HAP-1 (cell line): Measurements from ENCODE around the gene DGKE.

Experiments
- DNase-seq, 2 experiments: peaks; one replicate each; pipeline ENCODE4 v3.0.0-alpha.2; 2016 to 2020; ENCODE audit warnings: low spot score in 2 of 2
- H3K27me3 ChIP-seq: fragments of 250-450 bp; sonication (Bioruptor Pico); 2 replicates; pipeline ENCODE4 v1.5.1; 2020; ENCODE audit warnings: low read depth, mild to moderate bottlenecking, moderate library complexity
- H3K36me3 ChIP-seq: fragments of 250-450 bp; sonication (Bioruptor Pico); replicated peaks from 2 replicates; pipeline ENCODE4 v1.5.1; 2020; ENCODE audit warnings: mild to moderate bottlenecking
- H3K4me1 ChIP-seq: fragments of 250-450 bp; sonication (Bioruptor Pico); 2 replicates; pipeline ENCODE4 v1.5.1; 2020; ENCODE audit warnings: mild to moderate bottlenecking
- H3K4me3 ChIP-seq: fragments of 250-450 bp; sonication (Bioruptor Pico); 2 replicates; pipeline ENCODE4 v1.5.1; 2020; ENCODE audit warnings: mild to moderate bottlenecking, moderate library complexity
- H3K9me3 ChIP-seq: fragments of 250-450 bp; sonication (Bioruptor Pico); 2 replicates; pipeline ENCODE4 v1.5.1; 2020; ENCODE audit warnings: mild to moderate bottlenecking, moderate library complexity
- in situ Hi-C: fragments of 300-500 bp; cut with MboI; formaldehyde crosslinking; loops from 3 replicates; pipeline ENCODE4 v1.14.3; 2020; ENCODE audit warnings: low sequenced_read_pairs, inconsistent platforms, mixed read lengths

Gene DGKE

DNA sequence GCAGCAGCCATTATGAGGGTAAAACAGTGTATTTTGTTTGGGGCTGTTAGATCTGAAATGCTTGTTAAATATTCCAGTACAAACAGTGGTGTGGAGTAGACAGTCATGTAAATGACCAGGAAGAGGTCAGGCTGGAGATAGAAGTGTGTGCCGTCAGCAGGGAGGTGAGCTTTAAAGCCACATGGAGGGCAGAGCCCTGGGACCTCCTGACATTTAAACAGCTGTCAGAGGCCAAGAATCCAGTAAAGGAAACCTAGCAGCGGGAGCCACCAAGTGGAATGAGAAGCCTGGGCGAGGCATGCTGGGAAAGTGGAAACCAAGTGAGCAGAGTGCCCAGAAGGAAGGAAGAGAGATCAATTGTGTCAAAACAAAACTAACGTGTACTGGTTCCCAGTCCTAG lies 27.0 kb upstream of the DGKE start:
- no peak overlapping the region for H3K4me3 ChIP-seq
- H3K4me1 ChIP-seq: no peaks in the 10 kb centered on the region
- in situ Hi-C loops: no loop called here

GRCh38 chr17:56807723-56808122 lies 26.2 kb upstream of the DGKE start:
- Histone ChIP-seq H3K4me1 (no peaks in the 10 kb centered on the region), H3K27me3 (no peaks in the 10 kb centered on the region), H3K4me3 (no peak overlapping the region), H3K36me3 (no peaks in the 10 kb centered on the region), H3K9me3 (no peaks in the 10 kb centered on the region)
- no peak for DNase-seq
- in situ Hi-C loops: no loop called here

More for the DNA sequence above, 27.0 kb upstream of the DGKE start:
- Histone ChIP-seq H3K36me3 (no peaks in the 10 kb centered on the region), H3K9me3 (no peaks in the 10 kb centered on the region), H3K27me3 (no peaks in the 10 kb centered on the region)
- no peak for DNase-seq

GRCh38 chr17:56808503-56808902 lies 25.4 kb upstream of the DGKE start:
- in situ Hi-C loops: no loop called here
- H3K36me3 ChIP-seq: no peaks in the 10 kb centered on the region
- H3K9me3 ChIP-seq: no peaks in the 10 kb centered on the region
- H3K4me3 ChIP-seq: no peak overlapping the region
- DNase-seq: no peak
- H3K4me1 ChIP-seq: no peaks in the 10 kb centered on the region
- H3K27me3 ChIP-seq: no peaks in the 10 kb centered on the region

DNA sequence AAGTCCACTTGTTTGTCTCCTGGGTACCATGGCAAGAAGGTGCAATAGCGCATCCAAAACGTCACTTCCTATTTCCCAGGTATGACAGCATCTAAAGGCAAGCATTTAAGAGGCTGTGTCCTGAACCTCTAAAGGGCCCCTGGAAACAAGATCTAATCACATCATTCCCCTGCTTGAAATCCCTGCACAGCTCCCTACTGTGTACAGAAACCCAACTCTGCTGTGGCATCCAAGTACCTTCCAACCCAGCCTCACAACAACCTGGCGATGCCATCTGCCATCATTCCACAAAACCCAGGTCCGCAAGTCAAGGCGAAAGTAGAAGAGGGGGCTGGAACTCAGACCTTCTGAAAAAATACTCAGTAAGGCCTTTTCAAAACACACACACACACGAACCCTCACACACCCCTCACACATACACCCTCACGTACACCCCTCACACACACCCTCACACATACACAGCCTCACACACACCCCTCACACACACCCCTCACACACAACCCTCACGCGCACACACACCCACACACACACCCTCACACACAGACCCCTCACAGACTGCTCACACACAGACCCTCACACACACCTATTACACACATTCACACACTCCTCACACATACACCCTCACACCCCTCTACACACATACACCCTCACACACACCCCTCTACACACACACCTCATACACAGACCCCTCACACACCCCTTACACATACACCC lies 24.7 kb upstream of the DGKE start:
- no peak for DNase-seq
- Histone ChIP-seq H3K4me3 (no peak overlapping the region), H3K36me3 (no peaks in the 10 kb centered on the region), H3K27me3 (no peaks in the 10 kb centered on the region), H3K9me3 (no peaks in the 10 kb centered on the region), H3K4me1 (no peaks in the 10 kb centered on the region)
- in situ Hi-C loops: no loop called here

DNA sequence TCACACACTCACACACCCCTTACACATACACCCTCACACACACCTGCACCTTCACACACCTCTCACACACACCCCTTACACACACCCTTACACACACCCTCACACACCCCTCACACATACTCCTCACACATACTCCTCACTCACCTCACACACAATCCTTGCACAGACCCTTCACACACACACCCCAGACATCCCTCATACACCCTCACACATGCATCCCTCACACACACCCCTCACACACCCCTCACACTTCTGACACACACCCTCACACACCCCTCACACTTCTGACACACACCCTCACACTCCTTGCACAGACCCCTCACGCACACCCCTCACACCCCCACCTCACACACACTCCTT lies 24.2 kb upstream of the DGKE start:
- no peak for DNase-seq
- in situ Hi-C loops: no loop called here
- Histone ChIP-seq H3K9me3 (no peaks in the 10 kb centered on the region), H3K27me3 (no peaks in the 10 kb centered on the region), H3K4me1 (no peaks in the 10 kb centered on the region), H3K36me3 (no peaks in the 10 kb centered on the region), H3K4me3 (no peak overlapping the region)

DNA sequence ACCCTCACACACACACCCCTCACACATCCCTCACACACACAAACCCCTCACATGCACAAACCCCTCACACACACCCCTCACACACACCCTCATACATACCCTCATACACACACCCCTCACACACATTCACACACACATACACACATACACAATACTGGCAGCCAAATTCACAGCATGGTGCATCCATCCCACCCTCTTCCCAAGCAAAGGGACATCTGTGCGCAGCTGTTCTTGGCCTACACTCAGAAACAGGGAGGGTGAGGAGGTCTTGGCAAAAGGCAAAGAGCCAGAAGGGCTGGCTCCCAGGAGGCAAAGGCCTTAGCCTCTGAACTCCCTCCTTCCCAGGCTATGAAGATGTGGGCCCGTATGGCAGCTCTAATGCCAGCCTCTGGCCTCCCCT lies 23.6 kb upstream of the DGKE start:
- no peak overlapping the region for H3K4me3 ChIP-seq
- no peaks in the 10 kb centered on the region for H3K27me3 ChIP-seq
- H3K9me3 ChIP-seq: no peaks in the 10 kb centered on the region
- no peak for DNase-seq
- no peaks in the 10 kb centered on the region for H3K4me1 ChIP-seq
- no peaks in the 10 kb centered on the region for H3K36me3 ChIP-seq
- in situ Hi-C loops: no loop called here

DNA sequence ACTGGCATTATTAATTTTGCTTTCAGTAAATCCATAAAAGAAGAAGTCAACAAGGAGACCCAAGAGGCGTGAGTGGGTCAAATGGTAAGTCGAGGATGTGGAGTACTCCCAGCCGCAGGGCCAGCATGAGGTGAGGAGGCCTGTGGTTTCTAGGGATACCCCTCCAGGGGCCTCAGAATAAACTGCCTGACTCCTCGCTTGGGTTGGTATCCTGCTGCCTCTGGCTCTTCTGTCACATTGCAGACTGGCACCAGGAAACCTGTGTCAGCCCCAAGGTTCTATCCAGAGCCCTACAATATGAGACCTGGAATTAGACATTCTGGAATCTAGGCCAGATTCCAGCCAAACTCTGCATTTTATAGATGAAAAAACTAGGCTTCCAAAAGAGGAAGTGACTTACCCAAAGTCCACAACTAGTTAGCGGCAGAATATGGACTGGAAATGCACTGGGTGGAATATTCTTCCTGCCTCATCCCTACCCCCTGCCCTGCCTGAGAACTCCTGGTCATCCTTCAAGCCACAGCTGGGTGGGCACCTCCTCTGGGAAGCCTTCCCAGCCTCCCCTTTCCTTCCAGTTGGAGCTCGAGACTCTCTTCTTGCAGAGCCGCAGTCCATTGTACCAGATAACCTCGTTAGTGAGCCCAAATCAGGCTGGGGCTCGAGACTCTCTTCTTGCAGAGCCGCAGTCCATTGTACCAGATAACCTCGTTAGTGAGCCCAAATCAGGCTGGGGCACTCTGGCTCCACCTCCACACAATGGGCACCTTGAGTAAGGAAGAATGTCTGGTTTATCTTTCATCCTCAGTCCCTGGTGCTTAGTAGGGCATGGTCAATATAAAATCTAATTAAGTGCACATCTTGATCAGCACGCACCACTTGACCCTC lies 22.8 kb upstream of the DGKE start:
- DNase-seq: no peak
- H3K36me3 ChIP-seq: no peaks in the 10 kb centered on the region
- no peak overlapping the region for H3K4me3 ChIP-seq
- in situ Hi-C loops: no loop called here
- H3K27me3 ChIP-seq: no peaks in the 10 kb centered on the region
- no peaks in the 10 kb centered on the region for H3K4me1 ChIP-seq
- H3K9me3 ChIP-seq: no peaks in the 10 kb centered on the region

DNA sequence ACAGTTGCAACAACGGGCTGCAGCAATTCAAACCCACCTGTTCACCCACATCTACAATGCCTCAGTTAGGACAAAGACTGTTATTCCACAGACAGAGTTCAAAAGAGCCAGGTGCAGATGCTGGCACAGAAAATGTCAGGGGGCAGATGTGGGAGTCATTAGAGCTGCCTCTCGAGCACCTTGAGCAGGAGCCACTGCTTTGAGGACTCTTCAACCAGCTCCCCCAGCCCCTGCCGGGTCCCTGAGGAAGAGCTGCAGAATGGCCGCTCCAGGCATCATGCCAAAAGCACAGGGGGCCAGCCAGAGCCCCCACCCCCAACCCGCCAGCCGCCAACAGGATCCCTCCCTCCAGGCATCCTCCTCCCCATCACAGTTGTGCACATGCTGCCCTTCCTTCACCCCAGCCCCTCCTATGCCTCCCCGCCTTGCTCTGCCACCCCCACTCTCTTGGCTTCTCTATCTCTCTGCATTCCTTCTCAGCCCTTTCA lies 21.0 kb upstream of the DGKE start:
- DNase-seq: no peak
- H3K36me3 ChIP-seq: no peaks in the 10 kb centered on the region
- H3K27me3 ChIP-seq: no peaks in the 10 kb centered on the region
- no peaks in the 10 kb centered on the region for H3K9me3 ChIP-seq
- no peak overlapping the region for H3K4me3 ChIP-seq
- in situ Hi-C loops: no loop called here
- no peaks in the 10 kb centered on the region for H3K4me1 ChIP-seq

GRCh38 chr17:56815711-56816110 lies 18.2 kb upstream of the DGKE start:
- DNase-seq: no peak

GRCh38 chr17:56817066-56817465 lies 16.9 kb upstream of the DGKE start:
- no peak for DNase-seq
- Histone ChIP-seq H3K27me3 (no peaks in the 10 kb centered on the region), H3K9me3 (no peaks in the 10 kb centered on the region), H3K36me3 (no peaks in the 10 kb centered on the region), H3K4me3 (no peak overlapping the region), H3K4me1 (peaks cover 2% of the 10 kb centered on the region; the same call in 1 of the 2 replicates)
- in situ Hi-C loops: loop anchor here (5.0 kb wide), 1 partner anchor 125 kb away; no protein-coding TSS in a partner anchor

More at GRCh38 chr17:56815711-56816110, 18.2 kb upstream of the DGKE start:
- no peak overlapping the region for H3K4me3 ChIP-seq
- no peaks in the 10 kb centered on the region for H3K36me3 ChIP-seq
- no peaks in the 10 kb centered on the region for H3K9me3 ChIP-seq
- in situ Hi-C loops: loop anchor here (5.0 kb wide), 1 partner anchor 127 kb away; no protein-coding TSS in a partner anchor
- H3K4me1 ChIP-seq: peaks cover 2% of the 10 kb centered on the region; the same call in 1 of the 2 replicates
- H3K27me3 ChIP-seq: no peaks in the 10 kb centered on the region

DNA sequence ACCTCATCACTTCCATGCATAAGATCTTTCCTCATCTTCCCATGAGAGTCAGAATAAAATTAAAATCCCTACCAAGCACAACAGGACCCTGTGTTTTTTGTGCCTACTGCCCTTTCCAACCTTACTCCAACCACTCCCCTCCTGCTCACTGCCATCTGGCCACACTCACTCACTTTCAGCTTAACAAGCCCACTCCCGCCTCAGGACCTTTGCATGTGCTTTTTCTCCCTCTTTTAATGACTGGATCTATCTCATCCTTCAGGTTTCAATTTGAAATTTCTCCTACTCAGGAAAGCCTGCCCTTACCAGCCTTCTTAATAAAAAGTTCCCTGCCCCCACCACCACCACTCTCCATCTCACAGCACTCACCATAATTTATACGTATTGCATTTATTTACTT lies 14.9 kb upstream of the DGKE start:
- H3K36me3 ChIP-seq: no peaks in the 10 kb centered on the region
- in situ Hi-C loops: loop anchor here (5.0 kb wide), 1 partner anchor 123 kb away; no protein-coding TSS in a partner anchor
- peaks cover 2% of the 10 kb centered on the region; the same call in 1 of the 2 replicates for H3K4me1 ChIP-seq
- DNase-seq: no peak
- H3K9me3 ChIP-seq: no peaks in the 10 kb centered on the region
- no peak overlapping the region for H3K4me3 ChIP-seq
- H3K27me3 ChIP-seq: no peaks in the 10 kb centered on the region

GRCh38 chr17:56819431-56820145 lies 14.4 kb upstream of the DGKE start:
- Histone ChIP-seq H3K9me3 (no peaks in the 10 kb centered on the region), H3K27me3 (no peaks in the 10 kb centered on the region), H3K4me3 (no peak overlapping the region), H3K4me1 (peaks cover 2% of the 10 kb centered on the region; the same call in 1 of the 2 replicates), H3K36me3 (no peaks in the 10 kb centered on the region)
- peak; percentile 83 to 89 for DNase-seq
- in situ Hi-C loops: loop anchor here (5.0 kb wide), 1 partner anchor 123 kb away; no protein-coding TSS in a partner anchor

DNA sequence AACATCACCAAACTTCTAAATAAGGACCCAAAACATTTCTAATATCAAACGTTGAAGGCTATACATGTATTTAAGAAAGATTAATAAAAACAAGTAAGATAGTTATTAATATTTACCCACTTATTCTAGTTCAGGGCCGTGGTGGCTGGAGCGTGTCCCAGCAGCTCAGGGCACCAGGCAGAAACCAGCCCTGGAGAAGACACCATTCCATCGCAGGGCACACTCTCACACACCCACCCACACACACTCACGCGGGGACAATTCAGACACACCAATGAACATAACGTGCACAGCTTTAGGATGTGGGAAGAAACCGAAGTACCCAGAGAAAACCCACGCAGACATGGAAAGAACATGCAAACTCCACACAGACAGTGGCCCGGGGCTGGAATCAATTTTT lies 13.7 kb upstream of the DGKE start:
- Histone ChIP-seq H3K4me1 (peaks cover 2% of the 10 kb centered on the region; the same call in 1 of the 2 replicates), H3K27me3 (no peaks in the 10 kb centered on the region), H3K4me3 (no peak overlapping the region), H3K36me3 (no peaks in the 10 kb centered on the region), H3K9me3 (no peaks in the 10 kb centered on the region)
- in situ Hi-C loops: no loop called here
- no peak for DNase-seq
